Stimulated activated memory B cell treated with anti-CD40 and anti-IgM and Interleukin-4, amounts not matched to agents 10 μg/mL and 1 μg/mL and 100 μg/mL, for 72 hours (primary cell): ENCODE results near the gene GMDS.

Experiments used
- ATAC-seq: fragments of 150-1000 bp; cut with Tn5 transposase; 2 replicates; pipeline ENCODE4 v1.10.0; 2021
- H3K27ac Mint-ChIP-seq: one replicate; pipeline ENCODE4 v1.8.0; 2022; ENCODE audit warnings: mild to moderate bottlenecking, mixed read lengths
- H3K27me3 Mint-ChIP-seq: one replicate; pipeline ENCODE4 v1.8.0; 2022; ENCODE audit warnings: mixed read lengths
- H3K36me3 Mint-ChIP-seq: one replicate; pipeline ENCODE4 v1.8.0; 2022; ENCODE audit warnings: mixed read lengths
- H3K4me1 Mint-ChIP-seq: one replicate; pipeline ENCODE4 v1.8.0; 2022; ENCODE audit warnings: mixed read lengths
- H3K4me3 Mint-ChIP-seq: one replicate; pipeline ENCODE4 v1.8.0; 2022; ENCODE audit warnings: mild to moderate bottlenecking, moderate library complexity, mixed read lengths
- H3K9me3 Mint-ChIP-seq: one replicate; pipeline ENCODE4 v1.8.0; 2022; ENCODE audit warnings: mixed read lengths

The GMDS gene

GRCh38 chr6:1611572-1612298, 633.7 kb downstream of the GMDS start:
- Mint-ChIP-seq H3K36me3 (no peaks in the 10 kb centered on the region), H3K27ac (no peak overlapping the region), H3K27me3 (peaks cover 53% of the 10 kb centered on the region), H3K4me3 (peak overlapping the region; percentile 66), H3K4me1 (peaks cover 36% of the 10 kb centered on the region), H3K9me3 (no peaks in the 10 kb centered on the region)
- ATAC-seq: no peak

- no peaks in the 10 kb centered on the region for H3K36me3 Mint-ChIP-seq
- peaks cover 41% of the 10 kb centered on the region for H3K4me1 Mint-ChIP-seq
- no peak for ATAC-seq
- no peaks in the 10 kb centered on the region for H3K9me3 Mint-ChIP-seq
- H3K27ac Mint-ChIP-seq: no peak overlapping the region
- H3K27me3 Mint-ChIP-seq: peaks cover 58% of the 10 kb centered on the region
- H3K4me3 Mint-ChIP-seq: no peak overlapping the region
Observed at GRCh38 chr6:1611322-1611571, 634.2 kb downstream of the GMDS start.

- peak; percentile 49 for ATAC-seq
- Mint-ChIP-seq H3K4me3 (peak overlapping the region; percentile 78), H3K27ac (peak overlapping the region; percentile 74), H3K36me3 (no peaks in the 10 kb centered on the region), H3K4me1 (peaks cover 46% of the 10 kb centered on the region), H3K9me3 (no peaks in the 10 kb centered on the region), H3K27me3 (peaks cover 60% of the 10 kb centered on the region)
Observed at GRCh38 chr6:1610497-1611321, 634.7 kb downstream of the GMDS start.

- Mint-ChIP-seq H3K36me3 (no peaks in the 10 kb centered on the region), H3K27me3 (peaks cover 60% of the 10 kb centered on the region), H3K4me3 (peak within 1 kb of the TSS; percentile 78), H3K9me3 (no peaks in the 10 kb centered on the region), H3K27ac (peak within 1 kb of the TSS; percentile 74), H3K4me1 (peaks cover 52% of the 10 kb centered on the region)
- ATAC-seq: peak; percentile 54
Observed at GRCh38 chr6:1609648-1610496, 635.5 kb downstream of the GMDS start, which contains the start of gene FOXC1. Gene FOXC1, plus strand, starts transcription at chr6:1609915. Its CDS starts 531 bp downstream, at chr6:1610446.

GRCh38 chr6:1609041-1609647, 636.3 kb downstream of the GMDS start:
- Mint-ChIP-seq H3K4me3 (peak overlapping the region; percentile 71), H3K27ac (no peak overlapping the region), H3K36me3 (no peaks in the 10 kb centered on the region), H3K27me3 (peaks cover 60% of the 10 kb centered on the region), H3K9me3 (no peaks in the 10 kb centered on the region), H3K4me1 (peaks cover 52% of the 10 kb centered on the region)
- no peak for ATAC-seq

- H3K27me3 Mint-ChIP-seq: peaks cover 68% of the 10 kb centered on the region
- H3K4me3 Mint-ChIP-seq: peak overlapping the region; percentile 41
- peaks cover 52% of the 10 kb centered on the region for H3K4me1 Mint-ChIP-seq
- H3K27ac Mint-ChIP-seq: no peak overlapping the region
- H3K9me3 Mint-ChIP-seq: no peaks in the 10 kb centered on the region
- H3K36me3 Mint-ChIP-seq: no peaks in the 10 kb centered on the region
- ATAC-seq: no peak
Observed at GRCh38 chr6:1608222-1609040, 637.0 kb downstream of the GMDS start.

- H3K27ac Mint-ChIP-seq: no peak overlapping the region
- ATAC-seq: no peak
Observed at GRCh38 chr6:1607516-1608221, 637.7 kb downstream of the GMDS start.

GRCh38 chr6:1606780-1607515, 638.5 kb downstream of the GMDS start:
- Mint-ChIP-seq H3K27me3 (peaks cover 74% of the 10 kb centered on the region), H3K4me3 (peak overlapping the region; percentile 44), H3K27ac (no peak overlapping the region), H3K9me3 (no peaks in the 10 kb centered on the region), H3K4me1 (peaks cover 45% of the 10 kb centered on the region), H3K36me3 (no peaks in the 10 kb centered on the region)
- no peak for ATAC-seq

More at GRCh38 chr6:1607516-1608221, 637.7 kb downstream of the GMDS start:
- Mint-ChIP-seq H3K4me1 (peaks cover 52% of the 10 kb centered on the region), H3K4me3 (peak overlapping the region; percentile 41), H3K27me3 (peaks cover 74% of the 10 kb centered on the region), H3K9me3 (no peaks in the 10 kb centered on the region), H3K36me3 (no peaks in the 10 kb centered on the region)

GRCh38 chr6:1605893-1606779, 639.3 kb downstream of the GMDS start:
- no peak for ATAC-seq
- Mint-ChIP-seq H3K4me1 (peaks cover 43% of the 10 kb centered on the region), H3K27ac (no peak overlapping the region), H3K4me3 (peak overlapping the region; percentile 25), H3K27me3 (peaks cover 79% of the 10 kb centered on the region), H3K36me3 (no peaks in the 10 kb centered on the region), H3K9me3 (no peaks in the 10 kb centered on the region)

- ATAC-seq: peak; percentile 4
- H3K27me3 Mint-ChIP-seq: peaks cover 80% of the 10 kb centered on the region
- no peaks in the 10 kb centered on the region for H3K9me3 Mint-ChIP-seq
- H3K36me3 Mint-ChIP-seq: no peaks in the 10 kb centered on the region
- peaks cover 38% of the 10 kb centered on the region for H3K4me1 Mint-ChIP-seq
- H3K27ac Mint-ChIP-seq: no peak overlapping the region
- peak overlapping the region; percentile 40 for H3K4me3 Mint-ChIP-seq
Observed at GRCh38 chr6:1605004-1605892, 640.2 kb downstream of the GMDS start.

GRCh38 chr6:1604158-1605003, 641.0 kb downstream of the GMDS start:
- Mint-ChIP-seq H3K4me1 (peaks cover 38% of the 10 kb centered on the region), H3K27ac (no peak overlapping the region), H3K4me3 (peak overlapping the region; percentile 23), H3K9me3 (no peaks in the 10 kb centered on the region), H3K27me3 (peaks cover 89% of the 10 kb centered on the region), H3K36me3 (no peaks in the 10 kb centered on the region)
- peak; percentile 87 for ATAC-seq
